Activated CD8-positive, alpha-beta memory T cell treated with anti-CD3 and anti-CD28 coated beads, Interleukin-2, amount 50 U/mL, for 48 hours (primary cell): ENCODE data around the gene UQCRC1.

Experiments
- DNase-seq: peaks from one replicate; pipeline ENCODE4 v3.0.0-alpha.2; 2020

The UQCRC1 gene

GRCh38 chr3:48633256-48633655 is 23.8 kb upstream of the UQCRC1 start:
- no peak for DNase-seq

GRCh38 chr3:48631516-48632448 is 22.3 kb upstream of the UQCRC1 start:
- DNase-seq: no peak

- no peak for DNase-seq
Measured at GRCh38 chr3:48630833-48631232, 21.4 kb upstream of the UQCRC1 start.

- no peak for DNase-seq
Measured at GRCh38 chr3:48630407-48630806, 21.0 kb upstream of the UQCRC1 start.

- DNase-seq: no peak
Measured at GRCh38 chr3:48629894-48630293, 20.4 kb upstream of the UQCRC1 start.

GRCh38 chr3:48628277-48629017 is 19.0 kb upstream of the UQCRC1 start:
- DNase-seq: no peak

GRCh38 chr3:48625600-48625999 is 16.2 kb upstream of the UQCRC1 start:
- DNase-seq: no peak

GRCh38 chr3:48624767-48625166 is 15.3 kb upstream of the UQCRC1 start:
- no peak for DNase-seq

- DNase-seq: no peak
Measured at GRCh38 chr3:48623851-48624547, 14.6 kb upstream of the UQCRC1 start.

- no peak for DNase-seq
Measured at GRCh38 chr3:48621461-48621869, 12.0 kb upstream of the UQCRC1 start, which contains the start of gene TMEM89. TSS of gene TMEM89 (minus strand) at chr3:48621769. CDS start at chr3:48621756, 13 bp downstream.

GRCh38 chr3:48619541-48620524 is 10.4 kb upstream of the UQCRC1 start:
- no peak for DNase-seq

GRCh38 chr3:48617559-48617958 is 8.1 kb upstream of the UQCRC1 start:
- DNase-seq: no peak

- no peak for DNase-seq
Measured at GRCh38 chr3:48614044-48614443, 4.6 kb upstream of the UQCRC1 start.

- DNase-seq: no peak
Measured at GRCh38 chr3:48612309-48612708, 2.9 kb upstream of the UQCRC1 start.

- DNase-seq: no peak
Measured at GRCh38 chr3:48607519-48607918, 1.9 kb downstream of the UQCRC1 start.

- no peak for DNase-seq
Measured at GRCh38 chr3:48601622-48601994, 7.8 kb downstream of the UQCRC1 start.

- no peak for DNase-seq
Measured at GRCh38 chr3:48600711-48601621, 8.5 kb downstream of the UQCRC1 start.

GRCh38 chr3:48599509-48600285 is 9.7 kb downstream of the UQCRC1 start:
- no peak for DNase-seq

- DNase-seq: no peak
Measured at GRCh38 chr3:48599077-48599501, 10.4 kb downstream of the UQCRC1 start.
